Osteocyte (in vitro differentiated cells): ENCODE data around the gene TMEM106A. TPM values are rescaled to one million over a fixed set of nuclear protein-coding genes. Genes with fewer than 3 reads are reported as not detected.
"Not testable (repeated sequence)": the region's sequence is repeated elsewhere in the genome, so short reads cannot be mapped to it uniquely, and the experiment has no call there.

Experiments used
- DNase-seq: peaks from one replicate; pipeline ENCODE4 v3.0.0; 2021; ENCODE audit warnings: mixed read lengths; ENCODE audit not compliant: unreplicated experiment; ENCODE audit errors: extremely low spot score
- H3K27ac Mint-ChIP-seq: one replicate; pipeline ENCODE4 v1.8.0; 2021; ENCODE audit warnings: mild to moderate bottlenecking, mixed read lengths; ENCODE audit not compliant: unreplicated experiment
- H3K27me3 Mint-ChIP-seq: one replicate; pipeline ENCODE4 v1.8.0; 2021; ENCODE audit warnings: mixed read lengths; ENCODE audit not compliant: unreplicated experiment
- H3K36me3 Mint-ChIP-seq: one replicate; pipeline ENCODE4 v1.8.0; 2021; ENCODE audit warnings: mixed read lengths; ENCODE audit not compliant: unreplicated experiment
- H3K4me1 Mint-ChIP-seq: one replicate; pipeline ENCODE4 v1.8.0; 2021; ENCODE audit warnings: mixed read lengths; ENCODE audit not compliant: unreplicated experiment
- H3K4me3 Mint-ChIP-seq: one replicate; pipeline ENCODE4 v1.8.0; 2021; ENCODE audit warnings: mild to moderate bottlenecking, moderate library complexity, mixed read lengths; ENCODE audit not compliant: unreplicated experiment
- H3K9me3 Mint-ChIP-seq: one replicate; pipeline ENCODE4 v1.8.0; 2021; ENCODE audit warnings: mixed read lengths; ENCODE audit not compliant: unreplicated experiment
- CTCF ChIP-seq: fragments of 200-600 bp; sonication (generic); IDR thresholded peaks from 2 replicates; pipeline ENCODE4 v1.5.0; 2021; ENCODE audit warnings: antibody characterized with exemption, mild to moderate bottlenecking, moderate library complexity
- total RNA-seq: library from RNA; stranded (reverse); gene quantifications from 2 replicates; pipeline ENCODE4 v1.2.1, GENCODE V29; 2021

The TMEM106A gene
- total RNA-seq, 1 donor from 2014 or later, result 9.0 TPM

GRCh38 chr17:43183921-43184320 lies 27.8 kb upstream of the TMEM106A start:
- Mint-ChIP-seq H3K27me3 (no peaks in the 10 kb centered on the region), H3K9me3 (no peaks in the 10 kb centered on the region), H3K27ac (no peak overlapping the region), H3K4me1 (no peaks in the 10 kb centered on the region), H3K4me3 (no peak overlapping the region), H3K36me3 (peaks cover 30% of the 10 kb centered on the region)
- TF ChIP-seq CTCF, result no peak
- peak; percentile 8 for DNase-seq

- H3K9me3 Mint-ChIP-seq, H3K27ac Mint-ChIP-seq, H3K4me1 Mint-ChIP-seq, H3K4me3 Mint-ChIP-seq, H3K27me3 Mint-ChIP-seq: not testable (repeated sequence)
- DNase-seq, result peak; percentile 13
- peaks cover 43% of the 10 kb centered on the region for H3K36me3 Mint-ChIP-seq
Observed at GRCh38 chr17:43186656-43187055, 25.0 kb upstream of the TMEM106A start.

- Mint-ChIP-seq H3K36me3 (peaks cover 68% of the 10 kb centered on the region), H3K27me3 (no peaks in the 10 kb centered on the region), H3K4me3 (no peak overlapping the region), H3K27ac (no peak overlapping the region), H3K9me3 (no peaks in the 10 kb centered on the region), H3K4me1 (no peaks in the 10 kb centered on the region)
- TF ChIP-seq CTCF, result no peak
- DNase-seq, result peak; percentile 60
Observed at GRCh38 chr17:43193251-43193650, 18.4 kb upstream of the TMEM106A start.

- no peak for DNase-seq
- H3K36me3 Mint-ChIP-seq, result peaks cover 51% of the 10 kb centered on the region
- H3K27ac Mint-ChIP-seq, result no peak overlapping the region
- TF ChIP-seq CTCF, result no peak
- no peak overlapping the region for H3K4me3 Mint-ChIP-seq
- H3K4me1 Mint-ChIP-seq, result no peaks in the 10 kb centered on the region
- H3K27me3 Mint-ChIP-seq, result no peaks in the 10 kb centered on the region
- no peaks in the 10 kb centered on the region for H3K9me3 Mint-ChIP-seq
Observed at GRCh38 chr17:43199633-43200032, 12.0 kb upstream of the TMEM106A start.

GRCh38 chr17:43200127-43200526 lies 11.5 kb upstream of the TMEM106A start:
- no peaks in the 10 kb centered on the region for H3K4me1 Mint-ChIP-seq
- no peak for DNase-seq
- TF ChIP-seq CTCF, result no peak
- peaks cover 51% of the 10 kb centered on the region for H3K36me3 Mint-ChIP-seq
- no peaks in the 10 kb centered on the region for H3K27me3 Mint-ChIP-seq
- peak overlapping the region; percentile 7 for H3K27ac Mint-ChIP-seq
- H3K4me3 Mint-ChIP-seq, result no peak overlapping the region
- H3K9me3 Mint-ChIP-seq, result no peaks in the 10 kb centered on the region

- H3K9me3 Mint-ChIP-seq, H3K4me1 Mint-ChIP-seq, H3K4me3 Mint-ChIP-seq: not testable (repeated sequence)
Observed at GRCh38 chr17:43203013-43203412, 8.7 kb upstream of the TMEM106A start.

More at GRCh38 chr17:43203013-43203412, 8.7 kb upstream of the TMEM106A start:
- H3K27ac Mint-ChIP-seq, DNase-seq, H3K27me3 Mint-ChIP-seq: not testable (repeated sequence)
- peaks cover 52% of the 10 kb centered on the region for H3K36me3 Mint-ChIP-seq
